Activated naive CD8-positive, alpha-beta T cell treated with anti-CD3 and anti-CD28 coated beads for 36 hours (primary cell): ENCODE measurements around the gene PLD1. TPM values are rescaled to one million over a fixed set of nuclear protein-coding genes. Genes with fewer than 3 reads are reported as not detected.
A peak's percentile ranks its signal among the peaks of the same experiment; 100 is the strongest.

Source experiments
- DNase-seq: peaks from one replicate; pipeline ENCODE4 v3.0.0; 2021
- H3K27ac Mint-ChIP-seq: one replicate; pipeline ENCODE4 v1.8.0; 2022; ENCODE audit warnings: mild to moderate bottlenecking, moderate library complexity, mixed read lengths
- H3K27me3 Mint-ChIP-seq: one replicate; pipeline ENCODE4 v1.8.0; 2022; ENCODE audit warnings: mild to moderate bottlenecking, mixed read lengths
- H3K36me3 Mint-ChIP-seq: one replicate; pipeline ENCODE4 v1.8.0; 2021; ENCODE audit warnings: mild to moderate bottlenecking, mixed read lengths
- H3K4me1 Mint-ChIP-seq: one replicate; pipeline ENCODE4 v1.8.0; 2021; ENCODE audit warnings: mixed read lengths
- H3K4me3 Mint-ChIP-seq: one replicate; pipeline ENCODE4 v1.8.0; 2022; ENCODE audit warnings: mild to moderate bottlenecking, moderate library complexity, mixed read lengths
- H3K9me3 Mint-ChIP-seq: one replicate; pipeline ENCODE4 v1.8.0; 2022; ENCODE audit warnings: mixed read lengths
- total RNA-seq, 2 experiments: library from RNA; stranded (reverse); gene quantifications; one replicate each; pipeline ENCODE4 v1.2.3, GENCODE V29; 2021

PLD1 gene
- total RNA-seq, 2 experiments from 2014 or later = 0.18 to 0.52 TPM

DNA sequence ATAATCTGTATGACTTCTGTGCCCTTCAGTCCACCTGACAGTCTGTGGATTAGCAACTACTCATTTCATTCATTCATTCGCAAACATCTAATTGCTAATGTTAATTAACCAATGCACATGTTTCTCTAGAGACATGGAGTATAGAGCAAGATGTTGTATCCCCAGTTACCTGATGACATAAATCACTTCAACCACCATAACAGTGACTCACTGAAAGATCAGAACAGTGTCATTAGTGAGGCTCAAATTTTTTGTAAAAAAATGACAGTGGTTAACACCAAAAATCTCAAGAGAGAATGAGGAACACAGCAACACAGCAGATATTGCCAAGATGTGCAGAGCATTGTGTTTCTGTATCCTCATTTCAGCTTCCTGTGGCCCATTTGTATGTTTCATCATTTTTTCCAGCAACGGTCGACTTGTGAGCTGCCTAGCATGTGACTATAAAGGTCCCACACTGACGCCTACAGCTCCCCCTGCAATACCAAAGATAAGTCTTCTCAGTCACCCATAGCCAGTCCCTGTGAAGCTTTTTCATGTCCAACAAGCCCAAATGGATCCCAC, 3.7 kb upstream of the PLD1 start:
- Mint-ChIP-seq H3K4me1 (peaks cover 16% of the 10 kb centered on the region), H3K36me3 (no peaks in the 10 kb centered on the region), H3K4me3 (no peak overlapping the region), H3K27ac (peak overlapping the region; percentile 18), H3K9me3 (peaks cover 1% of the 10 kb centered on the region), H3K27me3 (peaks cover 58% of the 10 kb centered on the region)
- DNase-seq = peak; percentile 25

DNA sequence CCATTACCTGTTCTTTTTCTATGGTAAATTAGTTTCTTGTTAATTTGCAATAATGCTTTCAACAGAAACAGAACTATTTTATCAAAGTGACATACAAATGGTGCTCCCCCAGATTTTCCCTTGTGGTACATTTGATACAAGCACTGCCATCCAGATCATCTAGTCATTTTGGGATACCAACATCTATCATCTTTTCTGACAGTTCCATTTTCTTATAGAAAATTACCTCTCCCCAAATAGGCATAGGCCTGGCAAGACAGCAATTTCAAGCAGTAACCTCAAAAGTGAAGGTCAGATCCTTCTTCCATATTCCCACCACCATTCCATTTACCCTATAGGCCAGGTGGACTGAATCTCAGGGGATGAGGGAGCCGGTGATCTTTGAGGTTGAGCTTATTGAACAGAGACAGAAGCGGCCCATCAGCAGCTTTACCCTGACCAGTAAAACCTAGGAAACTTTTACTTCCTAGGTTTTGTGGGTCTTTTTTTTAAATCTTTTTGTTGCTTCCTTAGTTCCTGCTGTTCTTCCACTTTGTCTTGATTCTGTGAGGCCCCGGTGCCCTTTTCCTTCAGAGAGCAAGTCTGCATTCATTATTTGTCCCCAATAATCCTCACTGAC, 3.1 kb upstream of the PLD1 start:
- Mint-ChIP-seq H3K4me1 (peaks cover 16% of the 10 kb centered on the region), H3K4me3 (no peak overlapping the region), H3K27ac (peak overlapping the region; percentile 13), H3K27me3 (peaks cover 59% of the 10 kb centered on the region), H3K9me3 (peaks cover 1% of the 10 kb centered on the region), H3K36me3 (no peaks in the 10 kb centered on the region)
- DNase-seq = no peak

DNA sequence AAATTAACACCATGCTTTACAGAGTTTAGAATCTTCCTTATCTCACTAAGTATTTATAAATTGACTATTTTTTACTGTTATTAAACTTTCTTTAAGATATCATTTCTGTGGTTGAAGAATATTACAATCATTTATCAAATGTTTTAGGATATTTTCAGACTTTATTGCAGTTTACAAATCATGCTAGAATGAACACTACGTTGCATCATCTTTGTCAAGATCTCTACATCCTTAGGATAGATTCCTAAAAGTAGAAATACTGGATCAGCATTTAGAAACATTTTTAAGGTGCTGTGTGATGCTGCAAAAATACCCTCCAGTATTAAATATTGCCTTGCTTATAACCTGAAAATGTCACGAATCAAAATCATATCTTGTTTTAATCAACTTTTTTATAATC, 2.5 kb upstream of the PLD1 start:
- H3K4me1 Mint-ChIP-seq = peaks cover 16% of the 10 kb centered on the region
- no peak for DNase-seq
- H3K9me3 Mint-ChIP-seq = no peaks in the 10 kb centered on the region
- no peaks in the 10 kb centered on the region for H3K36me3 Mint-ChIP-seq
- H3K4me3 Mint-ChIP-seq = no peak overlapping the region
- H3K27me3 Mint-ChIP-seq = peaks cover 57% of the 10 kb centered on the region
- no peak overlapping the region for H3K27ac Mint-ChIP-seq

DNA sequence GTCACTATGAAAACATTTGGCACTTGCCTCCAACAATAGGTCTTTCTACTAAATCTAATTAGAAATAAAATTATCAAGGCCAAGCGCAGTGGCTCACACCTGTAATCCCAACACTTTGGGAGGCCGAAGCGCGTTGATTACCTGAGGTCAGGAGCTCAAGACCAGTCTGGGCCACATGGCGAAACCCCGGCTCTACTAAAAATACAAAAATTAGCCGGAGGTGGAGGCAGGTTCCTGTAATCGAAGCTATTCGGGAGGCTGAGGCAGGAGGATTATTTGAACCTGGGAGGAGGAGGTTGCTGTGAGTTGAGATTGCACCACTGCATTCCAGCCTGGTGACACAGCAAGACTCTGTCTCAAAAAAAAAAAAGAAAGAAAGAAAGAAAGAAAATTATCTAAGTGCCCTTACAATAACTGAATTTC, 1.6 kb upstream of the PLD1 start:
- Mint-ChIP-seq H3K27me3 (peaks cover 63% of the 10 kb centered on the region), H3K27ac (no peak overlapping the region), H3K9me3 (no peaks in the 10 kb centered on the region), H3K4me3 (no peak overlapping the region), H3K36me3 (no peaks in the 10 kb centered on the region), H3K4me1 (peaks cover 16% of the 10 kb centered on the region)
- DNase-seq = no peak

DNA sequence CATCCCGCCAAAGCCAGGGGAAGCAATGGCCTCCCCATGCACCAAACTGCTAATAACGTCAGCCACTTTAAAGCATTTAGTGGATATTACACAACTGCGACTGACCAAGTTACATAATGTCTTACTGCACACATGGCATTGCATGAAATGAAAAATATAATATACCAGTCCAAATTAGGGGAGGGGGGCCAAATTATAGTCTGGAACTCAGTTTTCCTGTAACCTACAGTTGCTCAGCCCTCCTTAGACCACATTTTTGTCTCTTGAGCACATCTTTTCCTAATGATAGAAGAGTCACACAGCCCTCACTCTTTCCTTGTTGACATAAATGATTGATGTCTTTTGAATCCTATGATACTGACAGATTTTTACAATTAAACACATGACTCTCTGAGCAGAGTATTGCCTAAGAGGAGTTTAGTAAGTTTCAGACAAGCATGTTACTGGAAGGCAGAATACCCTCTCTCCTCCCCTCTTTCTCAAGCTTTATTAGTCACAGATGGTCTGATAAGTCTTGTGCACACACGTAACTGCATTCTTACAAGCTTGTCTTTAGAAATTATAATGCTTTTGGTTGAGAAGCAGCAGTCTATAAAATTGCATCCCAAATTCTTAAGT, 1.1 kb upstream of the PLD1 start:
- no peak for DNase-seq
- Mint-ChIP-seq H3K4me3 (no peak overlapping the region), H3K27ac (no peak overlapping the region), H3K36me3 (no peaks in the 10 kb centered on the region), H3K4me1 (peaks cover 18% of the 10 kb centered on the region), H3K9me3 (no peaks in the 10 kb centered on the region), H3K27me3 (peaks cover 64% of the 10 kb centered on the region)

DNA sequence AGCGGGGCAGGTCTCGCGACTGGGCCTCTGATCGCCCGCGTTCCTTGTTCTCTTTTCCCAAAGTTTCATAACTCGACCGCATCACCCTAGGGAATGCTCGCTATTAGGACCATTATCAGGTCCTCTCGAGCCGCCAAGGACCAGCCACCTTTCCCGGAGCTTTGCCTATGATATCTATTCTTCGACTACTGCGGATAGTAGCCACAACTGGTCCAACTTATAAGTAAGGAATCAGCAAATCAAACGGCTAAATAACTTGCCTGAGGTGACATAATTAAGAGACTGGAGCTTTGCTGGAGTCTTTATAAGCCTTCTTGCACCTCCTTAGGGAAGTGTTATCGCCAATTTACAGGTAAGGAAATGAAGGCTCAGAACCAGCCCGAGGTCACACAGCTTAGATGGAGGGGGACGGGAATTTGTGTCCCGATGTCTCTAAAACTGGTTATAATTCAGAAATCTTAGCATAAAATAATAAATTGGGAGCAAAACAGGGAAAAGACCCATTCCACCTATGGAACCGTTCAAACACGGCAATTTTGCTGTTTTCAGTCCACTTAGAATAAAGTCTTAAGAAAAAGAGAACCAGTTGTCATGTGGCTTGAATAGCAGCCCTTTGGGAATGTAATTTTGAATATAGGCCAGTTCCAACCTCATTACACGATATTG, 479 bp upstream of the PLD1 start:
- Mint-ChIP-seq H3K27ac (no peak overlapping the region), H3K9me3 (no peaks in the 10 kb centered on the region), H3K27me3 (peaks cover 58% of the 10 kb centered on the region), H3K4me1 (peaks cover 18% of the 10 kb centered on the region), H3K4me3 (peak overlapping the region; percentile 57), H3K36me3 (no peaks in the 10 kb centered on the region)
- DNase-seq = no peak

DNA sequence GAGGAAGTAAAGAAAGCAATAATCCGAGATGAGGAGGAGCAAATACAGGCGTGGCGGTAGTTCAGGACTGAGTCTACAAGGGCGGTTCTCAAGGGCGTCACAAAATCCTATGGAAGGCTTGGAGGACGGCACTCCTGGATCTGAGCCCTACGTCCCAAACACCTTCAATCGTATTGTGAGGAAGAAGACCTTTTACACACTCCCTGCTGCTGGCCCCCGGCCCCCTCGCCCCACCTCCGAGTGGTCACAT, 747 bp downstream of the PLD1 start:
- no peak for DNase-seq
- H3K4me3 Mint-ChIP-seq = peak overlapping the region; percentile 76
- no peaks in the 10 kb centered on the region for H3K9me3 Mint-ChIP-seq
- peaks cover 18% of the 10 kb centered on the region for H3K4me1 Mint-ChIP-seq
- H3K27me3 Mint-ChIP-seq = peaks cover 56% of the 10 kb centered on the region
- H3K27ac Mint-ChIP-seq = no peak overlapping the region
- H3K36me3 Mint-ChIP-seq = no peaks in the 10 kb centered on the region

DNA sequence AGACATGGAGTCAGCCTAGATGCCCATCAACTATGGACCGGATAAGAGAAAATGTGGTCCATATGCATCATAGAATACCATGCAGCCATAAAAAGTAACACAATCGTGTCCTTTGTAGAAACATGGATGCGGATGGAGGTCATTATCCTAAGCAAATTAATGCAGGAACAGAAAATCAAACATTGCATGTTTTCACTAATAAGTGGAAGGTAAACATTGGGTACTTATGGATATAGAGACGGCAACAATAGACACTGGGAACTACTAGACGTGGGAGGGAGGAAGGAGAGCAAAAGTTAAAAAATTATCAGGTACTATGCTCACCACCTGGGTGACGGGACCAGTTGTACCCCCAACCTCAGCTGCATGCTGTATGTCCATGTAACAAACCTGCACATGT, 2.5 kb downstream of the PLD1 start:
- Mint-ChIP-seq H3K27ac (no peak overlapping the region), H3K36me3 (no peaks in the 10 kb centered on the region), H3K4me3 (no peak overlapping the region), H3K4me1 (peaks cover 11% of the 10 kb centered on the region), H3K9me3 (no peaks in the 10 kb centered on the region), H3K27me3 (peaks cover 47% of the 10 kb centered on the region)
- DNase-seq = no peak

DNA sequence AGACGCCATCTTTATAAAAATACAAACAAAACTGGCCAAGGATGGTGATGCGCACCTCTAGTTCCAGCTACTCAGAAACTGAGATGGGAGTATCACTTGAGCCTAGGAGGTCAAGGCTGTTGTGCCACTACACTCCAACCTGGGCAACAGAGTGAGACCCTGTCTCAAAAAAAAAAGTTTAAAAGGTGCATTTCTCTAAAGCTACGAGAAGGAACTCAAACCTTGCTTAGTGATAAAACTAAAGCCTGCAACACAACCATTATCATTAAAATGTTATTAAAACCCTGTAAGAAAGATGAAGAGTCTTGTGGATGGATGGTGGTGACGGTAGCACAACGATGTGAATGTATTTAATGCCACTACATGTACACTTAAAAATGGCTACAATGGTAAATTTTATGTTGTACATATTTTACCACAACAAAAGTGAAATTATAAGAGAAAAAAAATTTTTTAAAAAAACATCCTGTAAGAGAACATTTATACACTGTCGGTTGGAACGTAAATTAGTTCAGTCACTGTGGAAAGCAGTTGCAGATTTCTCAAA, 3.1 kb downstream of the PLD1 start:
- Mint-ChIP-seq H3K4me1 (peaks cover 11% of the 10 kb centered on the region), H3K27me3 (peaks cover 46% of the 10 kb centered on the region), H3K36me3 (no peaks in the 10 kb centered on the region), H3K27ac (no peak overlapping the region), H3K4me3 (no peak overlapping the region), H3K9me3 (no peaks in the 10 kb centered on the region)
- DNase-seq = no peak

DNA sequence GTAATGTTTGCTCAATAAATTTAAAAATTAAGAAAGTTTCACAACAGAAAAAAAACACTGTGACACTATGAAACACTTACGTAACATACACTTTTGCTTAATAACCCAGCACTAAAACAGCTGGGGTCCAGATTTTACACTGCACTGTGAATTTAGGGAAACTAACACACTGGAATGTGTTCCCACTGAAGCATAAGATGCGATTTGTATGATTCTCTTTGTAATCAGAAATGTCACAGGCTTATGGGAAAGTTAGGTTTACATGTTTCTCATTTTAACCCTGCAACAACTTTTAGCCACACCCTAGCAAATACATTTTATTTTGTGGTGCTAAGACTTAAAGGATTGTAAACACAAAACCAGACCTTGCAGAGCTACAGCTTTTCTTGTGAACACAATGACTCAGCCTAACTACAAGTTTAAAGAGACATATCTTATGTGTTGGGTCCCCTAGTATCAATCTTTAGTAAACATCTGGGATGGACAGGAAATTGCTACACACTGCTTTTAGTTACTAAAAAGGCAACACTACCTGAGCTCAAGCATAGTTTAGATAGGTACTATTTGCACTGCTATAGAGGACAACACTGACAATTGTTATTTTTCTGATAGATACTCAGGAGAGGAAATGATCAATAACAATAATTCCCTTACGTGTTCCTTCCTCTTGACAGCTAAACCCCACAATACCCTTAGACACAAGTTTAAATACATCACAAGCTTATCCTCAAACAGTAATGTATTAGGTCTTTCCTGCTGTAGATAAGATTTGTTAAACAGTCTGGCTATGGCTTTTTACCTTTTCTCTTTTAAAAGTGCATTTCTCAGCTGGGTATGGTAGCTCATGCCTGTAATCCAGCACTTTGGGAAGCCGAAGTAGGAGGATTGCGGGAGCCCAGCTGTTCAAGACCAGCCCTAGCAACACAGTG, 3.8 kb downstream of the PLD1 start:
- Mint-ChIP-seq H3K4me3 (no peak overlapping the region), H3K27me3 (peaks cover 43% of the 10 kb centered on the region), H3K9me3 (no peaks in the 10 kb centered on the region), H3K4me1 (peaks cover 11% of the 10 kb centered on the region), H3K27ac (no peak overlapping the region), H3K36me3 (no peaks in the 10 kb centered on the region)
- no peak for DNase-seq

DNA sequence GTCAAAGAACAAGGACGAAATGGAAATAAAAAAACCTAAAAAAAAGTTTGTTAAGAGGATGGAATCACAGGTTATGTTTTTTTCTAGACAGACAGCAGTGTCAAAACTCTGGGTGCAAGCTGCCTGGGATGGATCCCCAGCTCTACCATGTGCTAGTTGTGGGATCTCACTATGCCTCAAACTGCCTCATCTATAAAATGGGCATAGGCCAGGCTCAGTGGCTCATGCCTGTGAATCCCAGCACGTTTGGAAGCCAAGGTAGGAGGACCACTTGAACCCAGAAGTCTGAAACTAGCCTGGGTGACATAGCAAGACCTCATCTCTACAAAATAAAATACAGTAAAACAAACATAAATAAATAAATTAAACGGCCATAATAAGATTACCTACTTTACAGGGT, 4.6 kb downstream of the PLD1 start:
- no peaks in the 10 kb centered on the region for H3K36me3 Mint-ChIP-seq
- peaks cover 10% of the 10 kb centered on the region for H3K4me1 Mint-ChIP-seq
- H3K27ac Mint-ChIP-seq = no peak overlapping the region
- H3K4me3 Mint-ChIP-seq = no peak overlapping the region
- peaks cover 35% of the 10 kb centered on the region for H3K27me3 Mint-ChIP-seq
- no peak for DNase-seq
- H3K9me3 Mint-ChIP-seq = no peaks in the 10 kb centered on the region

DNA sequence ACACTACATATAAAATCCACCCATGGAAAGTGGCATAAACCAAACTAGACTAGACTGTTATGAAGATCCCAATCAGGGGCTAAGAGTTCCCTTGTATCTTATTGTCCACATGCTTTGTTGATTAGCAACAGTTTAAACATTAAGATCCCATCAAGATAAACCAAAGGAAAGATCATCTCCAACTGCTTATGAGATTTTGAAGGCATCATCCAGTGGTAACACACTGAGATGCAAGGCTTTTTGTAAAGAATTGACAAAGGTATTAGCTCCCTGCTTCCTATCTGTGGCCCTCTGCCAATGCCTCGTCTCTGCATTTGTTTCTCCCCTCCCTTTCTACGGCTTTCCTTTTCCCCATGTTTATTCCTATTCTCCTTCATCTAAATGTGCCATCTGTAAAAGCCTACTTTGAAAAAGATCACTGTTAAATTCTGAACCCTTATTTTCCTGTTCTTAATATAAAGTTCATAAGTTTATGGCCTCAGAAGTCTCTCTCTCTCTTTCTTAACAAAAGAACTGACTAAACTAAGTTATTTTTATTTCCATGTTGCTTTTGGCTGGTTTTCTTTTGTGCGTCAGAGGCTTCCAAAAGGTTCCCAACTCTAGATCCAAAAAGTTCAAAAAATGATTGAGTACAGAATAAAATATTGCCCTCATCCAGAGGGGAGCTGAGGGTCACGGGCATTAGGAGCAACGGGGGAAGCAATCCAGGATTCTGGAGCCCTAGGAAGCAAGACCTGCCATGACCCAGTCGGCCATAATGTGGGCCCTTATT, 5.5 kb downstream of the PLD1 start:
- Mint-ChIP-seq H3K36me3 (no peaks in the 10 kb centered on the region), H3K27me3 (peaks cover 29% of the 10 kb centered on the region), H3K4me3 (no peak overlapping the region), H3K9me3 (no peaks in the 10 kb centered on the region), H3K4me1 (peaks cover 8% of the 10 kb centered on the region), H3K27ac (no peak overlapping the region)
- DNase-seq = no peak

DNA sequence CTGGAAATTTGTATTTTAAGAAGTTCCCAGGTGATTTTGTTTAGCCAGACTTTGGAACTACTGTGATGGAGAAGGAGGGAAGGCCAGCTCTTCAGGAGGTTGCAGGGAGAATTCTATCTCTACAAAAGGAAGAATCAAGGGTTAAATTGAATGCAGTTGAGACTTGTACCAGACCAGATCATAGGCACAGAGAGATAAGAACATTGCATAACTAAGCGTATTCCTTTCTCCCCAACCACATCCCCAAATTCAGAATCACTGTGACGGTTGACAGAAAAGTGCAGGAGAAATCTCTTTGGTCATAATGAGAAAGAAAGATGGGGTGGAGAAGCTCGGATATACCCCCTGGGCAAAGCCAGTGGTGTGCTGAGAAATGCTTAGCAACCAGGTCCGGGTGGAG, 7.2 kb downstream of the PLD1 start:
- H3K9me3 Mint-ChIP-seq = no peaks in the 10 kb centered on the region
- H3K4me1 Mint-ChIP-seq = peaks cover 2% of the 10 kb centered on the region
- H3K36me3 Mint-ChIP-seq = no peaks in the 10 kb centered on the region
- DNase-seq = no peak
- H3K27me3 Mint-ChIP-seq = peaks cover 19% of the 10 kb centered on the region
- H3K27ac Mint-ChIP-seq = no peak overlapping the region
- no peak overlapping the region for H3K4me3 Mint-ChIP-seq

DNA sequence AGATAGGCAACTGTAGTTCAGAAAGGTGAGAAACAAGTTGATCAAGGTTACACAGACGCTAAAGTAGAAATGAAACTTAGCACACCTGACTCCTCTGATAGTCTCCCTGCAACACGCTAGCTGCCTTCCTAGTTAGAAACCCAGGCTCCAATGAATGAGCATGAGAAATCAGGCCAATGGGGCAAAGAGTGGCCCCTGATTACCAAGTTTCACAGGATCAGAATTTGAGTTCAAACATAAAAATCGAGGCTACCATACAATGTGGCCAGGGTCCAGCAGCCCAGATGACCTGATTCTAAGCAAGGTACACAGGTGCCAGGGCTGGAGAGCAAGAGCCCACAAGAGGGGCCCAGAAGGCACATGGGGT, 7.7 kb downstream of the PLD1 start:
- H3K27me3 Mint-ChIP-seq = peaks cover 16% of the 10 kb centered on the region
- DNase-seq = no peak
- H3K36me3 Mint-ChIP-seq = no peaks in the 10 kb centered on the region
- no peak overlapping the region for H3K4me3 Mint-ChIP-seq
- no peaks in the 10 kb centered on the region for H3K9me3 Mint-ChIP-seq
- peaks cover 2% of the 10 kb centered on the region for H3K4me1 Mint-ChIP-seq
- H3K27ac Mint-ChIP-seq = no peak overlapping the region
